MM.1S (cell line): ENCODE measurements around the gene GNG14.
A peak's percentile ranks its signal among the peaks of the same experiment; 100 is the strongest.
"Not testable (repeated sequence)": the region's sequence is repeated elsewhere in the genome, so short reads cannot be mapped to it uniquely, and the experiment has no call there.

Source experiments
- DNase-seq: peaks from one replicate; pipeline ENCODE4 v3.0.0-alpha.2; 2015
- H2AFZ ChIP-seq: fragments of 300-600 bp; sonication (generic); 2 replicates; pipeline ENCODE4 v1.6.0; 2016; ENCODE audit warnings: antibody characterized with exemption, low read length
- H3F3A ChIP-seq: fragments of 300-600 bp; sonication (generic); 2 replicates; pipeline ENCODE4 v1.6.1; 2016; ENCODE audit warnings: mild to moderate bottlenecking, antibody characterized with exemption, low read length, moderate library complexity, mixed read lengths; ENCODE audit not compliant: insufficient read depth
- H3K27ac ChIP-seq: fragments of 300-600 bp; sonication (generic); 2 replicates; pipeline ENCODE4 v1.5.1; 2016; ENCODE audit warnings: mild to moderate bottlenecking, low read length
- H3K27me3 ChIP-seq: fragments of 300-600 bp; sonication (generic); replicated peaks from 2 replicates; pipeline ENCODE4 v1.6.0; 2016; ENCODE audit warnings: low read length; ENCODE audit not compliant: insufficient read depth
- H3K36me3 ChIP-seq: fragments of 300-600 bp; sonication (generic); replicated peaks from 2 replicates; pipeline ENCODE4 v1.6.1; 2016; ENCODE audit warnings: mild to moderate bottlenecking, low read length, mixed read lengths; ENCODE audit not compliant: insufficient read depth
- H3K4me1 ChIP-seq: fragments of 300-600 bp; sonication (generic); 2 replicates; pipeline ENCODE4 v1.6.1; 2016; ENCODE audit warnings: low read length, mixed read lengths
- H3K4me2 ChIP-seq: fragments of 300-600 bp; sonication (generic); 2 replicates; pipeline ENCODE4 v1.6.0; 2016; ENCODE audit warnings: low read depth, low read length
- H3K4me3 ChIP-seq: fragments of 300-600 bp; sonication (generic); 2 replicates; pipeline ENCODE4 v1.5.1; 2016; ENCODE audit warnings: low read length, mixed read lengths
- H3K79me2 ChIP-seq: fragments of 300-600 bp; sonication (generic); 2 replicates; pipeline ENCODE4 v1.6.1; 2016; ENCODE audit warnings: mixed run types, low read length, mixed read lengths
- H3K9ac ChIP-seq: fragments of 300-600 bp; sonication (generic); 2 replicates; pipeline ENCODE4 v1.6.1; 2016; ENCODE audit warnings: low read length, mixed read lengths
- H3K9me2 ChIP-seq: fragments of 300-600 bp; sonication (generic); replicated peaks from 2 replicates; pipeline ENCODE4 v1.6.1; 2016; ENCODE audit warnings: mild to moderate bottlenecking, low read length, mixed read lengths; ENCODE audit not compliant: insufficient read depth
- H3K9me3 ChIP-seq: fragments of 300-600 bp; sonication (generic); replicated peaks from 2 replicates; pipeline ENCODE4 v1.6.1; 2016; ENCODE audit warnings: mild to moderate bottlenecking, low read length, mixed read lengths; ENCODE audit not compliant: insufficient read depth
- H4K20me1 ChIP-seq: fragments of 300-600 bp; sonication (generic); 2 replicates; pipeline ENCODE4 v1.6.1; 2016; ENCODE audit warnings: mild to moderate bottlenecking, low read length, moderate library complexity, mixed read lengths; ENCODE audit not compliant: insufficient read depth
- CTCF ChIP-seq: fragments of 300-600 bp; sonication (generic); IDR thresholded peaks from 2 replicates; pipeline ENCODE4 v1.5.1; 2016; ENCODE audit warnings: antibody characterized with exemption, low read length, mixed read lengths
- EZH2 ChIP-seq: fragments of 300-600 bp; sonication (generic); optimal IDR thresholded peaks from 2 replicates; pipeline ENCODE3; 2017; ENCODE audit warnings: low read depth, mild to moderate bottlenecking, antibody characterized with exemption, low read length, mixed read lengths
- EZH2phosphoT487 ChIP-seq: fragments of 300-600 bp; sonication (generic); IDR thresholded peaks from 2 replicates; pipeline ENCODE4 v1.6.1; 2018; ENCODE audit warnings: antibody characterized with exemption, low read length

GNG14 gene

DNA sequence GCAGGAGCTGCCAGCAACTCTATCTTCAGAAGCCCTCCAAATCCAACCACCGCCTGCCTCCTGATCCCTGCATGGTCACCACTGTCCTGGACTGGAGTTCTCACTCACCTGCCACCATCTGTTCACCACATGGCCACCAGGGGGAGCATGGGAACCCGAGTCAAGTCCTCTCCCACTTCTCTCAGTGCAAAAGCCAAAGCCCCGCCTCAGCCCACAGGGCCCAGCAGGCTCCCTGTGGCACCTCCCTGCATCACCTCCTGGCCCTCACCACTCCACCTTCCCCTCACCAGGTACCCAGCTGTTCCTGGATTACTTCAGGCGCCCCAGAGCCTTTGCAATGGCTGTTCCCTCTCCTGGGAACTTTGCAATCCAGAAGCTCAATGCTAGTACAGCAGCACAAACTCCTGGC is 11.4 kb upstream of the GNG14 start:
- peaks cover 10% of the 10 kb centered on the region; the same call in 1 of the 2 replicates for H3K36me3 ChIP-seq
- peak; percentile 77 for DNase-seq

GRCh38 chr19:12676928-12677327 is 10.9 kb upstream of the GNG14 start:
- 0 out of 2 replicates have a peak, but pooled peaks cover 5% of the 10 kb centered on the region for H4K20me1 ChIP-seq
- H3K9ac ChIP-seq: no peak overlapping the region
- H3K36me3 ChIP-seq: peaks cover 10% of the 10 kb centered on the region; the same call in 1 of the 2 replicates
- no peak for TF ChIP-seq CTCF
- no peak for TF ChIP-seq EZH2phosphoT487
- no peak for TF ChIP-seq EZH2
- H3F3A ChIP-seq: peaks cover 15% of the 10 kb centered on the region
- H3K27ac ChIP-seq: no peak overlapping the region
- H3K9me3 ChIP-seq: no peaks in the 10 kb centered on the region
- H3K79me2 ChIP-seq: peaks cover 34% of the 10 kb centered on the region
- DNase-seq: no peak
- no peak overlapping the region for H3K4me3 ChIP-seq
- H3K9me2 ChIP-seq: no peaks in the 10 kb centered on the region
- H3K4me1 ChIP-seq: no peaks in the 10 kb centered on the region
- H2AFZ ChIP-seq: no peak overlapping the region
- H3K27me3 ChIP-seq: no peaks in the 10 kb centered on the region
- no peak overlapping the region for H3K4me2 ChIP-seq

More for the DNA sequence above, 11.4 kb upstream of the GNG14 start:
- H3K27ac ChIP-seq: no peak overlapping the region
- H3F3A ChIP-seq: peaks cover 11% of the 10 kb centered on the region
- no peak overlapping the region for H2AFZ ChIP-seq
- TF ChIP-seq CTCF (peak; percentile 83), EZH2 (no peak), EZH2phosphoT487 (no peak)
- peaks cover 36% of the 10 kb centered on the region for H3K79me2 ChIP-seq
- H3K27me3 ChIP-seq: no peaks in the 10 kb centered on the region
- H3K4me1 ChIP-seq: no peaks in the 10 kb centered on the region
- H3K9ac ChIP-seq: no peak overlapping the region
- 0 out of 2 replicates have a peak, but pooled peaks cover 5% of the 10 kb centered on the region for H4K20me1 ChIP-seq
- H3K4me3 ChIP-seq: no peak overlapping the region
- H3K9me2 ChIP-seq: no peaks in the 10 kb centered on the region
- no peak overlapping the region for H3K4me2 ChIP-seq
- H3K9me3 ChIP-seq: no peaks in the 10 kb centered on the region

DNA sequence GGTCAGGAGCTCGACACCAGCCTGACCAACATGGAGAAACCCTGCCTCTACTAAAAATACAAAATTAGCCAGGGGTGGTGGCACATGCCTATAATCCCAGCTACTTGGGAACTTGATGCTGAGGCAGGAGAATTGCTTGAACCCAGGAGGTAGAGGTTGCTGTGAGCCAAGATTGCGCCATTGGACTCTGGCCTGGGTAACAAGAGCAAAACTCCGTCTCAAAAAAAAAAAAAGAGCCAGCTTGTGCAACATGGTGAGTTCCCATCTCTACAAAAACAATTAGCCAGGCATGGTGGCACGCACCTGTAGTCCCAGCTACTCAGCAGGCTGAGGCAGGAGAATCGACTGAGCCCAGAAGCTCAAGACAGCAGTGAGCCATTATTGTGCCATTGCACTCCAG is 9.8 kb upstream of the GNG14 start:
- not testable (repeated sequence) for DNase-seq, H3K9me2 ChIP-seq, H3K4me1 ChIP-seq, H3K9me3 ChIP-seq, H2AFZ ChIP-seq, H3K9ac ChIP-seq, H3K27me3 ChIP-seq, H3K4me2 ChIP-seq, H3K27ac ChIP-seq, H3K4me3 ChIP-seq, H4K20me1 ChIP-seq
- Histone ChIP-seq H3K79me2 (peaks cover 34% of the 10 kb centered on the region), H3K36me3 (peaks cover 10% of the 10 kb centered on the region; the same call in 1 of the 2 replicates), H3F3A (peaks cover 15% of the 10 kb centered on the region)

DNA sequence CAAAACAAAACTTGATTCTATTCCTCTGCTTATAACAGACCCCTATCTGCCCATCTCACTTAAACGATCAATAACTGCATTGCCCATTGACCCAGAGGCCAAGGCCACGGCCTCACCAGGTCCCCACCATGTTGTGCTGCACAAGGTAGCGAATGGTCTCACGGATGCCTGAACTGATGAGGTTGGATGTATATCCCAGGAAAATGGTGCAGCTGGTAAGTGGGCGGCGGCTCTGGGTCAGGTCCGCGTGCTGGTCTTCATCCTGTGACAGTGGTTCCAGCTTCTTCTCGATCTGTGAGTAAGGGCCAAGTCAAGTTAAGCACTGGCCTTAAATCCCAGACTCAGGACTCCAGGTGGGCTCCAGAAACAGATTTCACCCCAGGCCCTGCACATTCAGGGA is 7.8 kb upstream of the GNG14 start:
- Histone ChIP-seq H3K9ac (no peak overlapping the region), H3K36me3 (peaks cover 10% of the 10 kb centered on the region; the same call in 1 of the 2 replicates), H3K4me2 (no peak overlapping the region), H3K27me3 (no peaks in the 10 kb centered on the region), H4K20me1 (0 out of 2 replicates have a peak, but pooled peaks cover 5% of the 10 kb centered on the region), H3K4me1 (no peaks in the 10 kb centered on the region), H3K9me2 (no peaks in the 10 kb centered on the region), H3K4me3 (no peak overlapping the region), H3K79me2 (peaks cover 28% of the 10 kb centered on the region), H3K9me3 (no peaks in the 10 kb centered on the region), H3K27ac (no peak overlapping the region), H3F3A (peaks cover 15% of the 10 kb centered on the region), H2AFZ (no peak overlapping the region)
- TF ChIP-seq EZH2phosphoT487: no peak
- TF ChIP-seq EZH2: no peak
- TF ChIP-seq CTCF: no peak
- no peak for DNase-seq
